Stimulated activated CD4-positive, alpha-beta T cell treated with anti-CD3 and anti-CD28 coated beads, Interleukin-2, amount 100 ng/mL, for 48 hours (primary cell): ENCODE data around the gene ADCY1.

Experiments
- DNase-seq, 2 donors: peaks; one replicate each; pipeline ENCODE4 v3.0.0-alpha.2; 2020

ADCY1 gene

DNA sequence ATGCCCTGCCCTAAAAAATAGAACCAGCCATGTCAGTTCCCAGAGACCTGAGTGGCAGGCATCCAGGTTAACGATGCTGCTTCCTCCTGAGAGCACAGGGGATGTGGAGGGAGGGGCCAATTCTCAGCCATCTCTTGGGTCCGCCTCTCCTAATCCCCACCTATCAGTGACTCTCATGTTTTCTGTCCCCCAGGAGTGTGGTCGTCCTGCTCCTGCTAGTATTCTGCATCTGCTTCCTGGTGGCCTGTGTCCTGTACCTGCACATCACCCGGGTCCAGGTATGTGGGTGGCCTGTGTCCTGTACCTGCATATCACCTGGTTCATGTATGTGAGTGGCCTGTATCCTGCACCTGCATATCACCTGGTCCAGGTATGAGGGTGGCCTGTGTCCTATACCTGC lies 105.3 kb downstream of the ADCY1 start:
- no peak for DNase-seq

DNA sequence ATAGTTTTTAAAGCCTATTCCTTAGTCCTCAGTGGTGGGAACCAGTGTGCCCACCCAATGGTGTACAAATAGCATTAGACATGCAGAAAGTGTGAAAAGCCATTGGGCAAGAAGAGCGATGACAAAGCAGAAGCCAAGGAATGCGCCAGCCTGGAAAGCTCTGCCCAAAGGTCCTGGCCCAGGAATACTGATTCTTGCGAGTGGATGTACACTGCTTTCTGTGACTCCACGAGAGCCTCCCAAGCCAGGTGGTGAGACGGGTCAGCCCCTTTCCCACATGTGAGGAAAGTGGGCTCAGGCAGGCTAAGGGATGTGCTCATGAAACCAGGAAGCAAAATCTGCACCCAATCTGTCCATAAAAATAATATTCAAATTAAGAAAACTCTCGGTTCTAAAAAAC lies 106.6 kb downstream of the ADCY1 start:
- no peak for DNase-seq

GRCh38 chr7:45681596-45682357 lies 107.6 kb downstream of the ADCY1 start:
- DNase-seq = no peak

DNA sequence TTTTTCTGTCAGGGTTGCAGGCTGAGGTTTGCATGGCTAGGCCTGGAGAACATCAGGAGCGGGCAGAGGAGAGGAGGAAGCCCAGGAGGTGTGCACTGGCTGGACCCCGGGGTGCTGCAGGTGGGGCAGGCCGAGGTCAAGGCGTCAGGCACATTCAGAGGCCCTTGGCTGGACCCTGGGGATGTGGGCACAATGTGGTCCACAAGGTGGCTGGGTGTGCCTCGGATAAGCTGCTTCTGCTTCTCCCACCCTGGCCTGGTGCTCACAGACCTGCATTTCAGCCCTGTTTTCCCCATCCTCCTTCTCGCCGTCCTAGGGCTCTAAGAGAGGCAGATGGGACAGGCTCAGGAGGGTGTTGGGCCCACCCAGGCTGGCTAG lies 108.2 kb downstream of the ADCY1 start:
- DNase-seq = no peak

- no peak for DNase-seq
These were observed 108.8 kb downstream of the ADCY1 start for GRCh38 chr7:45682836-45683555.

GRCh38 chr7:45683556-45684148 lies 109.5 kb downstream of the ADCY1 start:
- no peak for DNase-seq

DNA sequence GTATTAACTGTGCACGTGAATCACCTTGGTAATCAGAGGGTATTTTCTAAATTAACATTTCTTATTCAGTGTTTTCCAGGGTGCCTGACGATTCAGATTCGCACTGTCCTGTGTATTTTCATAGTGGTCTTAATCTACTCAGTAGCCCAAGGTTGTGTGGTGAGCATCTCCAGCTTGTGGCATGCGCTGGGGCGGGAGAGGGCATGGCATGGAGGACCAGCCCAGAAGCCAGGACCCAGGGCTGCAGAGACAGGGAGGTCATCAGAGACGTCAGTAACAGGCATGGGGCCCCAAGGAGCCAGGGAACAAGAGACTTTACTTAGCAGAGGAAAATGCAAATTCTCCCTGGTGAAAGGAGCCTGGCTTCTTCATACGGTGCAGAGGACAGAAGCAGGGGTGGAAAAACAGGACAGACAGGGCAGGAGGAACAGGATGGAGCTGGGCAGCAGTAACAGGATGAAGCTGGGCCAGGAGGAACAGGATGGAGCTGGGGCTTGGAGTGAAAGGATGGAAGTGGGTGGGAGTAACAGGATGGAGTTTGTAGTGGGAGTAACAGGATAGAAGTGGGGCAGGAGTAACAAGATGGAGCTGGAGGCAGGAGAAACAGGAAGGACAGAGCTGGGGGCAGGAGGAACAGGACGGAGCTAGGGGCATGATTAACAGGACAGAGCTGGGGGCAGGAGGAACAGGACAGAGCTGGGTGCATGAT lies 110.9 kb downstream of the ADCY1 start:
- DNase-seq = no peak

GRCh38 chr7:45685619-45686240 lies 111.6 kb downstream of the ADCY1 start:
- DNase-seq = no peak

- no peak for DNase-seq
These were observed 112.4 kb downstream of the ADCY1 start for GRCh38 chr7:45686441-45687184.

- no peak for DNase-seq
These were observed 113.0 kb downstream of the ADCY1 start for GRCh38 chr7:45687185-45687560.

DNA sequence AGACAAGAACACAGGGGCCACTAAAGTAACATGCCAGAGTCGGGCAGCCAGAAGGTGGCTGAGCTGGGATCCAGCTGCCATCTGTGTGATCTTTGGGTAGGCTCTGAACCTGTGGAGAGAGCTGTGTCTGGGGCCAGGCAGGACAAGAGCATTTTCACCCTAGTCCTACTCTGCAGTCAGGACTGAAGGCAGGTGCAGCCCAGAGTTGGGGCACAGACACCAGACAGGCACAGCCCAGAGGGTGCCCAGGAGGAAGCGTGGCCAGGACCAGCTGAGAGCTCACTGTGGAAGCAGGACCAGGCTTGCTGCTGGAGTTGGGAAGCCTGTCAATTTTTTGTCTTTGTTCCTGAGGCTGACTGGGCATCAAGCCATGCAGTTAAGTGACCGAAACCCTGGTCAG lies 113.6 kb downstream of the ADCY1 start:
- no peak for DNase-seq

GRCh38 chr7:45688382-45688781 lies 114.2 kb downstream of the ADCY1 start:
- no peak for DNase-seq

DNA sequence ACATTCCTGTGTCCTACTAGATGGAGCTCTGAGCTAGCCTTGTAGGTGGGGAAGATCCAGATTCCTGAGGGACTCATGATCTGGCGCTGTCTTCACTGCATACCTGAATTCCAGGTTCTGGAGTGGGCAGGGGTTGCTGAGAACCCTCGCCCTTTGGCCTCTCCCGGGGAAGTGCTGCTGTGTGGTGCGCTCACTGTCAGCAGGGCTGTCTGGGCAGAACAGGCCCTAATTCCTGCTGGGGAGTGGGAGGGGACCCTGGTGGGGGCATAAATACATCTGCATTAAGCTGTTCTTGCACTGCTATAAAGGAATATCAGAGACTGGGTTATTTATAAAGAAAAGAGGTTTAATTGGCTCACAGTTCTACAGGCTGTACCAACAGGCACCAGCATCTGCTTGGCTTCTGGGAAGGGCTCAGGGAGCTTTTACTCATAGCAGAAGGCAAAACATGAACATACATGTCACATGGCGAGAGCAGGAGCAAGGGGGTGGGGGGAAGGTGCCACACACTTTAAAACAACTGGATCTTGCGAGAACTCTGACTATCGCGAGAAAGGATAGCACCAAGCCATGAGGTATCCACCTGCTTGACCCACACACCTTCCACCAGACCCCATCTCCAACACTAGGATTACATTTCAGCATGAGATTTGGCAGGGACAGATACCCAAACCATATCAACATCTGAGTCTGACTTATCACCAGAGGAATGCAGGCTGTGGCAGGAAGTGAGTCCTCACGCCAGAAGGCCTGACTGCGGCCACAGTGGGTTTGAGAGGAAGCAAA lies 115.0 kb downstream of the ADCY1 start:
- DNase-seq = no peak

- DNase-seq = no peak
These were observed 115.9 kb downstream of the ADCY1 start for GRCh38 chr7:45689797-45690761.

GRCh38 chr7:45690762-45691150 lies 116.6 kb downstream of the ADCY1 start:
- no peak for DNase-seq

- no peak for DNase-seq
These were observed 117.0 kb downstream of the ADCY1 start for GRCh38 chr7:45691155-45691656.

DNA sequence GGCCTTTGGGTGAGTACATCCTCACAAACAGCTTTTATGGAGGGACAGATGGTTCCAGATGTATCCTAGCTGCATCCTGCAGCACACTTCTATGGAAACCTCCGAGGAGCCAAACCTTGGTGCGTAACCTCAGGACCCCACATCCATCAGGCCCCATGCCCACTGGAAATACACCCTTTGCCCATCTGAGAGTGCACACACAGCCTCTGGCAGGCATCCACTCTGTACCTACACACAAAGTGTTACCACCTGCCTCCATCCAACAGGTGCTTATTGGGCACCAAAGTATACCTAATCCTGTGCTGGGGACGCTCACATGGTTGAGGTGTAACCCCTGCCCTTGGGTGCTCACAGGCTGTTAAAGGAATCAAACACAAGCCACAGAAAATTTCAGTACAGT lies 117.9 kb downstream of the ADCY1 start:
- no peak for DNase-seq

- no peak for DNase-seq
These were observed 121.3 kb downstream of the ADCY1 start for GRCh38 chr7:45695249-45695995.

DNA sequence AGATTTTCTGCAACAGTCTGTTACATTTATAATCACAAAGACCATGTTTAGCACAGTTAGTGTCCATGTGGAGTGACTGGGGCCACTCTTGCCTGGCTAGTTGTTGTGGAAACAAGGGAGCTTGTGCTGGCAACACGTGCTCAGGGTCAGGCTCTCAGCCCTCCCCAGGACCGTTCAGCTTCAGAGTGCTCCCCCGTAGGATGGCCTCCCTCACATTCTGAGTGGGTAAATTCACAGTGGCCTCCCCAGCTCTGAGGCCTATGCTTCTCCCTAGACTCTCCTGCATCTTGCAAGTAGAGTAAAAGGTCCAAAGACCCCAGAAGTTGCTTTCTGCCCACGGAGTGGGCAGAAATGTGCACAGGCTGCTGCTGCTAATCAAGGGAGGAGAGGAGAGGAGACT lies 122.3 kb downstream of the ADCY1 start:
- DNase-seq = no peak
